Measurements from ENCODE around the gene TOMM22.
"Not testable (repeated sequence)": the region's sequence is repeated elsewhere in the genome, so short reads cannot be mapped to it uniquely, and the experiment has no call there.

DNA sequence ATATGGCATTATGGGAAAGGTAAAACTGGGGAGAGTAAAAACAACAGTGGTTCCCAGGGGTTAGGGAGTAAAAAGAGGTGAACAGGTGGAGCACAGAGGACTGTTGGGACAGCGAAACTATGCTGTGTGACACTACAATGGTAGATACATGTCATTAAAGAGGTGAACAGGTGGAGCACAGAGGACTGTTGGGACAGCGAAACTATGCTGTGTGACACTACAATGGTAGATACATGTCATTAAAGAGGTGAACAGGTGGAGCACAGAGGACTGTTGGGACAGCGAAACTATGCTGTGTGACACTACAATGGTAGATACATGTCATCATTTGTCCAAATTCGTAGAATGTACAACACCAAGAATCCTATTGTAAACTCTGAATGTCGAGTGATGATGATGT, 37.5 kb upstream of the TOMM22 start:
- not testable (repeated sequence) for TF ChIP-seq EZH2phosphoT487 (IDR thresholded peaks at IDR 0.05; ENCODE audit: borderline replicate concordance)
- TF ChIP-seq, protein P1, sequence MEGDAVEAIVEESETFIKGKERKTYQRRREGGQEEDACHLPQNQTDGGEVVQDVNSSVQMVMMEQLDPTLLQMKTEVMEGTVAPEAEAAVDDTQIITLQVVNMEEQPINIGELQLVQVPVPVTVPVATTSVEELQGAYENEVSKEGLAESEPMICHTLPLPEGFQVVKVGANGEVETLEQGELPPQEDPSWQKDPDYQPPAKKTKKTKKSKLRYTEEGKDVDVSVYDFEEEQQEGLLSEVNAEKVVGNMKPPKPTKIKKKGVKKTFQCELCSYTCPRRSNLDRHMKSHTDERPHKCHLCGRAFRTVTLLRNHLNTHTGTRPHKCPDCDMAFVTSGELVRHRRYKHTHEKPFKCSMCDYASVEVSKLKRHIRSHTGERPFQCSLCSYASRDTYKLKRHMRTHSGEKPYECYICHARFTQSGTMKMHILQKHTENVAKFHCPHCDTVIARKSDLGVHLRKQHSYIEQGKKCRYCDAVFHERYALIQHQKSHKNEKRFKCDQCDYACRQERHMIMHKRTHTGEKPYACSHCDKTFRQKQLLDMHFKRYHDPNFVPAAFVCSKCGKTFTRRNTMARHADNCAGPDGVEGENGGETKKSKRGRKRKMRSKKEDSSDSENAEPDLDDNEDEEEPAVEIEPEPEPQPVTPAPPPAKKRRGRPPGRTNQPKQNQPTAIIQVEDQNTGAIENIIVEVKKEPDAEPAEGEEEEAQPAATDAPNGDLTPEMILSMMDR (conservative IDR thresholded peaks at IDR 0.05; ENCODE audit: low read length), result not testable (repeated sequence)

All from Loucy (cell line).